OCI-LY1 (cell line): ENCODE results near the gene STRIP2.
A peak's percentile ranks its signal among the peaks of the same experiment; 100 is the strongest.

Experiments
- H2AFZ ChIP-seq: fragments of 200-600 bp; sonication (generic), shearing (Covaris generic); 2 replicates; pipeline ENCODE4 v1.6.0; 2014; ENCODE audit warnings: antibody characterized with exemption, mild to moderate bottlenecking, low read length
- H3F3A ChIP-seq: fragments of 200-600 bp; sonication (generic), shearing (Covaris generic); 2 replicates; pipeline ENCODE4 v1.6.0; 2014; ENCODE audit warnings: mild to moderate bottlenecking, antibody characterized with exemption, low read length, moderate library complexity; ENCODE audit not compliant: insufficient read depth
- H3K27ac ChIP-seq: fragments of 200-600 bp; sonication (generic); 2 replicates; pipeline ENCODE4 v1.5.1; 2014; ENCODE audit warnings: low read length, mixed run types, mild to moderate bottlenecking, low read depth; ENCODE audit not compliant: poor library complexity, severe bottlenecking
- H3K27me3 ChIP-seq: fragments of 200-600 bp; sonication (generic); 2 replicates; pipeline ENCODE4 v1.6.0; 2014; ENCODE audit warnings: antibody characterized with exemption, mild to moderate bottlenecking, low read length, moderate library complexity; ENCODE audit not compliant: insufficient read depth
- H3K36me3 ChIP-seq: fragments of 200-600 bp; sonication (generic); 2 replicates; pipeline ENCODE4 v1.6.1; 2014; ENCODE audit warnings: mild to moderate bottlenecking, antibody characterized with exemption, low read length, moderate library complexity, mixed read lengths; ENCODE audit not compliant: insufficient read depth
- H3K4me1 ChIP-seq: fragments of 200-600 bp; sonication (generic); 2 replicates; pipeline ENCODE4 v1.5.1; 2014; ENCODE audit warnings: mild to moderate bottlenecking, low read length, moderate library complexity; ENCODE audit not compliant: insufficient read depth, severe bottlenecking
- H3K4me2 ChIP-seq: fragments of 200-600 bp; sonication (generic), shearing (Covaris generic); 2 replicates; pipeline ENCODE4 v1.6.1; 2014; ENCODE audit warnings: low read length
- H3K4me3 ChIP-seq: fragments of 200-600 bp; sonication (generic); 2 replicates; pipeline ENCODE4 v1.5.1; 2014; ENCODE audit warnings: low read length, low read depth, mild to moderate bottlenecking, mixed read lengths; ENCODE audit not compliant: poor library complexity, severe bottlenecking
- H3K79me2 ChIP-seq: fragments of 200-600 bp; shearing (Covaris generic); 2 replicates; pipeline ENCODE4 v1.6.1; 2016; ENCODE audit warnings: mixed run types, low read length, mixed read lengths; ENCODE audit not compliant: insufficient read depth
- H3K9ac ChIP-seq: fragments of 200-600 bp; sonication (generic), shearing (Covaris generic); 2 replicates; pipeline ENCODE4 v1.6.1; 2014; ENCODE audit warnings: mild to moderate bottlenecking, low read length, mixed read lengths
- H3K9me2 ChIP-seq: fragments of 200-600 bp; sonication (generic), shearing (Covaris generic); 2 replicates; pipeline ENCODE4 v1.6.1; 2014; ENCODE audit warnings: low read depth, mild to moderate bottlenecking, low read length, mixed read lengths
- H3K9me3 ChIP-seq: fragments of 200-600 bp; shearing (Covaris generic); 2 replicates; pipeline ENCODE4 v1.6.1; 2014; ENCODE audit warnings: low read length, mixed read lengths
- H4K20me1 ChIP-seq: fragments of 200-600 bp; sonication (generic), shearing (Covaris generic); 2 replicates; pipeline ENCODE4 v1.6.0; 2016; ENCODE audit warnings: mild to moderate bottlenecking, low read length; ENCODE audit not compliant: insufficient read depth
- EZH2 ChIP-seq: fragments of 200-600 bp; sonication (generic), shearing (Covaris generic); IDR thresholded peaks from 2 replicates; pipeline ENCODE4 v1.8.0; 2017; ENCODE audit warnings: borderline replicate concordance, mixed run types, mild to moderate bottlenecking, antibody characterized with exemption, low read length, moderate library complexity, mixed read lengths
- TF ChIP-seq, protein P1 (sequence below): fragments of 200-600 bp; sonication (generic), shearing (Covaris generic); IDR thresholded peaks from 2 replicates; pipeline ENCODE4 v1.5.1; 2017; ENCODE audit warnings: mild to moderate bottlenecking, antibody characterized with exemption, low read length, moderate library complexity, mixed read lengths

The STRIP2 gene

DNA sequence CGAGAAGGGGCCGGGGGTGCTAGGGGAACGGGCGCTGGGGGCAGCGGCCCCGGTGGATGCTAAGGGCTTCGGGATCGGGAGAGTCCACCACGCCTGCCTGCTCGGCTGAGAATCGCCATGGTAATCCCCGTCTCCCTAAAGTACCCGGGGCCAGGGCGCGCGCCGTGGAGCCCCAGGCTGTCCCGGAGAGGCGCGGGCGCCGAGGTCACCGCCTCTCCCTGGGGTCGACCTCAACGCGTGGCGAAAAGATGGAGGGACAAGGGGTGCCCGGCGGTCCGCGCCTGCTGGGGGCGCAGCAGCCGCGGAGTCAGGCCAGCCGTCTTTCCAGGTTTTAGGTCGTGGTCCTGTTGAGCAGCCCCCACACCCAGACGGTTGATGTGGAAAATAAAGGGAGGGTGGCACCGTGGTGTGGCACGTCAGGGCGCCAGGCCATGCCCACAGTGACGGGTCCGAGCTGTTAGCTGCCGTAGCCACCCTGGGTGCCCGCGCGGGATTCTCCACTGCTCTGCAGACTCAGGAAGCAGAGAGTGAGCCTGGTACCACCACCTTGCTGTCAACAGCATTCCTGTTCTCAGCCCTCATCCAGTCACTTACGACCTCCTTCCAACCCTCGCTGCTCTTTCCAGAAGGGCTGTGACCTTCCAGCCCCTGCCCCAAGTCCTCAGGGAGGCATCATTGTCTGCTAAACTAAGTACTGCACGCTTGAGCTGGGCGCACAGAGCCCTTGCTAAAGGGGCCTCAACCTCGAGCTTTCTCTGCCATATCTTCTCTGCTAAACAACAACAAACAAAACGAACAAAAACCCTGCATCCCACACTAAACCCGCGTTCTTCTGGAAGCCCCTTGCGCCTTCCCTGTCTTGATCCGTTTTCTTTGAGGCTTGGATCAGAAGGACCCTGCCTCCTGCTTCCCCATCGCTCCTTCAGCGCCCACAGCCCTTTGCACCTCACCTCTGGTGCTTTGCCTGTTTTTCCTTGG is 68.8 kb downstream of the STRIP2 start:
- Histone ChIP-seq H3K27me3 (peaks cover 4% of the 10 kb centered on the region; the same call in 1 of the 2 replicates), H3K4me1 (peaks cover 29% of the 10 kb centered on the region), H3K79me2 (no peaks in the 10 kb centered on the region), H3K36me3 (no peaks in the 10 kb centered on the region), H3K9me2 (no peaks in the 10 kb centered on the region), H3K9ac (peak overlapping the region; percentile 63), H2AFZ (no peak overlapping the region), H4K20me1 (no peaks in the 10 kb centered on the region), H3F3A (no peaks in the 10 kb centered on the region), H3K27ac (no peak overlapping the region), H3K9me3 (no peaks in the 10 kb centered on the region), H3K4me2 (peak overlapping the region; percentile 92), H3K4me3 (peak overlapping the region; percentile 67)
- no peak for TF ChIP-seq EZH2
- TF ChIP-seq, protein P1, sequence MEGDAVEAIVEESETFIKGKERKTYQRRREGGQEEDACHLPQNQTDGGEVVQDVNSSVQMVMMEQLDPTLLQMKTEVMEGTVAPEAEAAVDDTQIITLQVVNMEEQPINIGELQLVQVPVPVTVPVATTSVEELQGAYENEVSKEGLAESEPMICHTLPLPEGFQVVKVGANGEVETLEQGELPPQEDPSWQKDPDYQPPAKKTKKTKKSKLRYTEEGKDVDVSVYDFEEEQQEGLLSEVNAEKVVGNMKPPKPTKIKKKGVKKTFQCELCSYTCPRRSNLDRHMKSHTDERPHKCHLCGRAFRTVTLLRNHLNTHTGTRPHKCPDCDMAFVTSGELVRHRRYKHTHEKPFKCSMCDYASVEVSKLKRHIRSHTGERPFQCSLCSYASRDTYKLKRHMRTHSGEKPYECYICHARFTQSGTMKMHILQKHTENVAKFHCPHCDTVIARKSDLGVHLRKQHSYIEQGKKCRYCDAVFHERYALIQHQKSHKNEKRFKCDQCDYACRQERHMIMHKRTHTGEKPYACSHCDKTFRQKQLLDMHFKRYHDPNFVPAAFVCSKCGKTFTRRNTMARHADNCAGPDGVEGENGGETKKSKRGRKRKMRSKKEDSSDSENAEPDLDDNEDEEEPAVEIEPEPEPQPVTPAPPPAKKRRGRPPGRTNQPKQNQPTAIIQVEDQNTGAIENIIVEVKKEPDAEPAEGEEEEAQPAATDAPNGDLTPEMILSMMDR, result peak; percentile 39; the same call in 1 of the 2 replicates

DNA sequence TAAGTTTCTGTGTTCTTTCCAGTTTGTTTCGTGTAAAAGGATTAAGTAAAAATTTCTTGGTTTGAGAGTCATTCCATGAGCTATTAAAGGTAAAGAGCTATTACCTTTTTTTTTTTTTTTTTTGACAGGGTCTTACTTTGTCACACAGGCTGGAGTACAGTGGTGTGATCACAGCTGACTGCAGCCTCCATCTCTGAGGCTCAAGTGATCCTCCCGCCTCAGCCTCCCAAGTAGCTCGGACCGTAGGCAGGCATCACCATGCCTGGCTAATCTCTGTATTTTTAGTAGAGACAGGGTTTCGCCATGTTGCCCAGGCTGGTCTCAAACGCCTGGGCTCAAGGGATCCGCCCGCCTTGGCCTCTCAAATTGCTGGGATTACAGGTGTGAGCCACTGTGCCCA is 69.5 kb downstream of the STRIP2 start:
- Histone ChIP-seq H3K36me3 (no peaks in the 10 kb centered on the region), H3K27ac (no peak overlapping the region), H4K20me1 (no peaks in the 10 kb centered on the region), H3K79me2 (no peaks in the 10 kb centered on the region), H3K4me1 (peaks cover 29% of the 10 kb centered on the region), H3F3A (no peaks in the 10 kb centered on the region), H3K9me2 (no peaks in the 10 kb centered on the region), H2AFZ (no peak overlapping the region), H3K9ac (no peak overlapping the region), H3K4me2 (no peak overlapping the region), H3K27me3 (peaks cover 4% of the 10 kb centered on the region; the same call in 1 of the 2 replicates), H3K4me3 (no peak overlapping the region), H3K9me3 (no peaks in the 10 kb centered on the region)
- TF ChIP-seq EZH2, result no peak
- TF ChIP-seq, protein P1, result no peak

DNA sequence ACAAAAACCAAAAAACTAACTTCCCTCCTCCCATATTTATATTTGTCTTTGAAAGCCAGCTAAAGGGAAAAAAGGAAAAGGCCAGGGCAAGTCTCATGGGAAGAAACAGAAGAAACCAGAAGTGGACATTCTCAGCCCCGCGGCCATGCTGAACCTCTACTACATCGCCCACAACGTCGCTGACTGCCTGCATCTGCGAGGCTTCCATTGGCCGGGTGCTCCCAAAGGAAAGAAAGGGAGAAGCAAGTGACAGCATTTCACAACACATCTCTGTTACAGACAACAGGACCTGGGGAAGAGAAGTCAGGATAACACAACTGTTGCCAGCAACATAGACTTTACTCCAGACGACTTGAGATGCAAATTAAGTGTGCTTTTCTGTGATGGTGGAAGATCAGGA is 78.0 kb downstream of the STRIP2 start:
- Histone ChIP-seq H3K9me3 (no peaks in the 10 kb centered on the region), H3K27ac (no peak overlapping the region), H3K9ac (no peak overlapping the region), H3K27me3 (peaks cover 6% of the 10 kb centered on the region; the same call in 1 of the 2 replicates), H3K4me1 (no peaks in the 10 kb centered on the region), H3F3A (no peaks in the 10 kb centered on the region), H4K20me1 (no peaks in the 10 kb centered on the region), H3K9me2 (no peaks in the 10 kb centered on the region), H3K4me3 (no peak overlapping the region), H3K36me3 (no peaks in the 10 kb centered on the region), H3K79me2 (no peaks in the 10 kb centered on the region), H3K4me2 (no peak overlapping the region), H2AFZ (no peak overlapping the region)
- no peak for TF ChIP-seq EZH2
- TF ChIP-seq, protein P1, result no peak
